Gastrocnemius medialis (tissue), 4 donors: Measurements from ENCODE around the gene MKI67.

Experiments used
- CTCF ChIP-seq, 5 experiments: fragments of 450-650 bp in 3 of 5; fragments of 200-600 bp in 2 of 5; sonication (generic) in 2 of 5; IDR thresholded peaks in 4 of 5; conservative IDR thresholded peaks in 1 of 5; 1 replicate in 4 of 5; 2 replicates in 1 of 5; pipeline ENCODE4 v1.5.1; 2016 to 2019; ENCODE audit warnings: antibody characterized with exemption in 5 of 5, mild to moderate bottlenecking in 3 of 5, moderate library complexity in 3 of 5
- POLR2A ChIP-seq, 2 donors: fragments of 450-650 bp; IDR thresholded peaks; one replicate each; pipeline ENCODE4 v1.6.1; 2017; ENCODE audit warnings: antibody characterized with exemption in 2 of 2, mild to moderate bottlenecking in 2 of 2, moderate library complexity in 2 of 2

DNA sequence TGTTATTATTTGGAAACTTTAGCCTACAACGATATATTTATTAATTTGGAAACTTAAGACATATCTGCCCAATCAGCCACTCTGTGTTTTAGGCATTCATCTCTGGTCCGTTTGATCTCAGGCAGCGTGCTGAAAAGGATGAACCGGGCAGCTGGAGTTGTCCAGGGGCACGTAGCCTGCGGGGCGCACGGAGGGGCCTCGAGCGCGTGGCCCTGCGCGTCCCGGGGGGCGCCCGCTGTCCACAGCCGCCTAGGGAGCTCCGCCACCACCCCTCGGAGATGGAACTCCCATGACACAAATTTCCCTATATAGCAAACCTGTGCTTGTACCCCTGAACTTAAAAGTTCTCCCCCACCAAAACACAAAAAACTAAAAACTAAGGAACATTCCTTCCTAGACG is 24.3 kb upstream of the MKI67 start:
- no peak for TF ChIP-seq POLR2A (IDR thresholded peaks at IDR 0.05)
- TF ChIP-seq CTCF (IDR thresholded peaks at IDR 0.05 in 4 of 5, conservative IDR thresholded peaks at IDR 0.05 in 1 of 5) = no peak
